Measurements from ENCODE around the gene WNK4.
"Not testable (repeated sequence)": the region's sequence is repeated elsewhere in the genome, so short reads cannot be mapped to it uniquely, and the experiment has no call there.

WNK4 gene

DNA sequence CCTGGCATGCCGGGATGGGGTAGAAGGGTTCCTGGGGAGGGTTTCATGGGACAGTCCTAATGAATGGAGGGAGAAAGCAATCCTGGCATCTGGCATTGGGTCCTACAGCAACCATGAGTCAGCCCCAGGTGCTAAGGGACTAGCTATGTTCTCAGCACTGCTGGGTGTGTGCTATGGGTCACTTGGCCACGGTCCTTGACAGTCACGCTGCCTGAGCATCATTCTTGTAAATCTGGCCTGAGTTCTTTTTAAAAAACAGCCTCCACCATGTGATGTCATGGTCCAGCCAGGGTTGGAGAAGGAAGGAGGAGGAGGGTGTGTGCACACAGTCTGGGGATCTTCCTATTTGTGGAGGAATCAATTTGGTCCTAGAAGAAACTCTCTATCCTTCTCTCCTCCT is 25.6 kb upstream of the WNK4 start:
- H3K4me1 ChIP-seq (ENCODE audit: control insufficient read depth, low read depth, low read length): no peaks in the 10 kb centered on the region
- no peaks in the 10 kb centered on the region for H3K9me3 ChIP-seq (ENCODE audit: control insufficient read depth, low read depth, low read length)
- H3K9ac ChIP-seq (ENCODE audit: low read length): no peak overlapping the region
- no peak overlapping the region for H3K4me3 ChIP-seq (ENCODE audit: low read length)
- H3K36me3 ChIP-seq (ENCODE audit: control insufficient read depth, low read depth, low read length): no peaks in the 10 kb centered on the region
- H3K27ac ChIP-seq (ENCODE audit: low read length): no peak overlapping the region
- H3K27me3 ChIP-seq (ENCODE audit: control insufficient read depth, insufficient read depth, low read length): peaks cover 5% of the 10 kb centered on the region

DNA sequence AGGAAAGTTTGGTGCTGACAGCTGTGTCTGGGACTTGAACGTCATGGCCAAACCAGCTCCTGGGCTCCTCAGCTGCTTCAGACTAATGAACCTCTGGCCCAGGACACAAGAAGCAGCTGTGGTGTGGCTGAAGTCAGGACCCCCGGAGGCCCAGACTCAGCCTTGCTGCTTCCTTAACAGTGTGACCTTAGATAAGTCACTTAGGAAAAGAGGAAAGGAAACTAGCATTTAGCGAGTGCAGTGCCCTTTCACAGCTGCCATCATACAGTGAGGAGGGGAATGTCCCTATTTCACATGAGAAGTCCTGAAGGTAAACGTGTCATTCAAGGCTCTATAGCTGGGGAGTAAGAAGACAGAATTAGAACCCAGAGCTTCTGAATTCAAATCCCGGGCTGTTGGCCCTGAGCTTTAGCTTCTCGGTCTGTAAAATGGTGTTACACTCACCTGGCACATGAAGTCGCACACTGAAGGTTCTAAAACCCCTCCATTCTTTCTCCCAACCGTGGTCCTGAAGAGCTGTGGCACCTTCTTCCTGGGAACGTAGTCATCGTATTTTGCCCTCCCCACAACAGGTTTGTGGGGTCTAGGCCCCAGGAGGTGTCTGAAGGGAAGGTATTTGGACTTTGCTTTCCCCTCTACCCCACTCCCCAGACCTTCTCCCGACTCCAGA is 20.3 kb upstream of the WNK4 start:
- H3K4me3 ChIP-seq (ENCODE audit: low read length): peak overlapping the region; percentile 69
- no peak overlapping the region for H3K9ac ChIP-seq (ENCODE audit: low read length)
- no peaks in the 10 kb centered on the region for H3K36me3 ChIP-seq (ENCODE audit: control insufficient read depth, low read depth, low read length)
- H3K4me1 ChIP-seq (ENCODE audit: control insufficient read depth, low read depth, low read length): peaks cover 14% of the 10 kb centered on the region
- no peaks in the 10 kb centered on the region for H3K9me3 ChIP-seq (ENCODE audit: control insufficient read depth, low read depth, low read length)
- H3K27me3 ChIP-seq (ENCODE audit: control insufficient read depth, insufficient read depth, low read length): peaks cover 30% of the 10 kb centered on the region
- H3K27ac ChIP-seq (ENCODE audit: low read length): no peak overlapping the region

DNA sequence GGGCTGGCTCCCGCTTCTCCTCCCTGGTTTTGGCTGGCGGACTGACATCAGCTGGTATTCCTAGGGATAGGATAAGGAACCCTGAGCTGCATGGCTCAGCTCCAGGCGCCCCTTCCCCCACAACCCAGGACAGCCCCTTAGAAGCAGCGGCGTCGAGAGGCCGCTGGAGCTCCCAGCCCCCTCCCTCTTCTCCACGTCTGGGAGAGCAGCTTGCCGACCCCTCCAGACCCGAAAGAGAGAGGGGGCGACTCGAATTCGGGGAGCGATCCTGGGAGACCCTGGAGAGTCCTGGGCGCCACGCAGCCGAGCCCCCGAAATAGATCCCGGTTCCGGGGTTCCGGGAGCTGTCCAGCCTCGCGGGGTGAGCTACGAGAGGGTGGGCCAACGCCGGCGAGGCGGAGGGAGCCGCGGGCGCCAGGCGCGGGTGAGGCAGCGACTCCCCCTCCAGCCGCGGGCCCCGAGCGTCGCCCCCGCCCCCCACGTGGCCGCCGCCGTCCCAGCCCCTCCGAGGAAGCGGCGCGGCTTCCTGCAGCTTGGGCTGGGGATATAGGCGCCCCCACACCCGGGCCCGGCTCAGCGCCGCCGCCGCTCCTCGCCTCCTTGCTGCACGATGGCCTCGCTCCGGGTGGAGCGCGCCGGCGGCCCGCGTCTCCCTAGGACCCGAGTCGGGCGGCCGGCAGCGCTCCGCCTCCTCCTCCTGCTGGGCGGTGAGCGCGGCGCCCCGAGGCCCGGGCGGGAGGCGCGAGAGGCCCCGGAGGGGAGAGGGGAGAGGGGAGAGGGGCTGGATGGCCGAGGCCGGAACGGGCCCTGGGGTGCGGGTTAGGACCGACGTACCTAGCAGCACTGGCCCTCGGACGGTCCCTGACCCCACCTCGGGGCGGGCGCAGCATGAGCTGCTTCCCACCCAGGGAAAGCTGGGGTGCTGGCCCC is 19.5 kb upstream of the WNK4 start, which contains the start of gene RAMP2:
Gene RAMP2, plus strand, starts transcription at position 576 of the 930 bp plus-strand sequence. Its CDS starts 35 bp downstream, at position 611.
- no peaks in the 10 kb centered on the region for H3K36me3 ChIP-seq (ENCODE audit: control insufficient read depth, low read depth, low read length)
- peak within 1 kb of the TSS; percentile 69 for H3K4me3 ChIP-seq (ENCODE audit: low read length)
- no peaks in the 10 kb centered on the region for H3K9me3 ChIP-seq (ENCODE audit: control insufficient read depth, low read depth, low read length)
- H3K4me1 ChIP-seq (ENCODE audit: control insufficient read depth, low read depth, low read length): peaks cover 14% of the 10 kb centered on the region
- H3K27me3 ChIP-seq (ENCODE audit: control insufficient read depth, insufficient read depth, low read length): peaks cover 30% of the 10 kb centered on the region
- no peak within 1 kb of the TSS for H3K27ac ChIP-seq (ENCODE audit: low read length)
- no peak within 1 kb of the TSS for H3K9ac ChIP-seq (ENCODE audit: low read length)

DNA sequence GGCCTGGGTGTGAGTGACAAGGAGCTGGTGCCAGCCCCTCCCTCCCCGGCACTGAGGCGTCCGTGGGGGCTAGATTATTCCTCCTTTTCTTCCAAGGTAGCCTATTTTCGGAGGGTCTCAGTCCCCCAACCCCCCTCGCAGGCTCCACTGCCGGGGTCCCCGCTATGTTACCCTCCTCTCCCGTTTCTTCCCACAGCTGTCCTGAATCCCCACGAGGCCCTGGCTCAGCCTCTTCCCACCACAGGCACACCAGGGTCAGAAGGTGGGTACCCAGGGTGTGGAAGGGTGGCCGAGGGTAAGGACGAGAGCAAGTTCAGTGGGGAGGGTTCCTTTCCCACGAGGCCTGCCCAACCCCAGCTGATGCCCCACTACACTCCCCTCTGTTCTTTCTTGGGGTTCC is 18.8 kb upstream of the WNK4 start:
- Histone ChIP-seq H3K9ac (ENCODE audit: low read length) (no peak overlapping the region), H3K27ac (ENCODE audit: low read length) (no peak overlapping the region), H3K9me3 (ENCODE audit: control insufficient read depth, low read depth, low read length) (no peaks in the 10 kb centered on the region), H3K27me3 (ENCODE audit: control insufficient read depth, insufficient read depth, low read length) (peaks cover 30% of the 10 kb centered on the region), H3K36me3 (ENCODE audit: control insufficient read depth, low read depth, low read length) (no peaks in the 10 kb centered on the region), H3K4me3 (ENCODE audit: low read length) (peak overlapping the region; percentile 69), H3K4me1 (ENCODE audit: control insufficient read depth, low read depth, low read length) (peaks cover 14% of the 10 kb centered on the region)

DNA sequence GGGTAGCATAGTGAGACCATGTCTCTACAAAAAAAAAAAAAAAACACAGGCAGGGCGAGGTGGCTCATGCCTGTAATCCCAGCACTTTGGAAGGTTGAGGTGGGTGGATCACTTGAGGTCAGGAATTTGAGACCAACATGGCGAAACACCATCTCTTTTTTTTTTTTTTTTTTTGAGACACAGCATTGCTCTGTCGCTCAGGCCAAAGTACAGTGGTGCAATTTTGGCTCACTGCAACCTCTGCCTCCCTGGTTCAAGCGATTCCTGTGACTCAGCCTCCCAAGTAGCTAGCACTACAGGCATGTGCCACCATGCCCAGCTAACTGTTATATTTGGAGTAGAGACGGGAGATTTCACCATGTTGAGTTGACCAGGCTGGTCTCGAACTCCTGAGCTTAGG is 14.3 kb upstream of the WNK4 start:
- peaks cover 9% of the 10 kb centered on the region for H3K4me1 ChIP-seq (ENCODE audit: control insufficient read depth, low read depth, low read length)
- no peak overlapping the region for H3K9ac ChIP-seq (ENCODE audit: low read length)
- H3K36me3 ChIP-seq (ENCODE audit: control insufficient read depth, low read depth, low read length): no peaks in the 10 kb centered on the region
- H3K4me3 ChIP-seq (ENCODE audit: low read length): no peak overlapping the region
- H3K27me3 ChIP-seq (ENCODE audit: control insufficient read depth, insufficient read depth, low read length): peaks cover 14% of the 10 kb centered on the region
- H3K27ac ChIP-seq (ENCODE audit: low read length): no peak overlapping the region
- H3K9me3 ChIP-seq (ENCODE audit: control insufficient read depth, low read depth, low read length): no peaks in the 10 kb centered on the region

DNA sequence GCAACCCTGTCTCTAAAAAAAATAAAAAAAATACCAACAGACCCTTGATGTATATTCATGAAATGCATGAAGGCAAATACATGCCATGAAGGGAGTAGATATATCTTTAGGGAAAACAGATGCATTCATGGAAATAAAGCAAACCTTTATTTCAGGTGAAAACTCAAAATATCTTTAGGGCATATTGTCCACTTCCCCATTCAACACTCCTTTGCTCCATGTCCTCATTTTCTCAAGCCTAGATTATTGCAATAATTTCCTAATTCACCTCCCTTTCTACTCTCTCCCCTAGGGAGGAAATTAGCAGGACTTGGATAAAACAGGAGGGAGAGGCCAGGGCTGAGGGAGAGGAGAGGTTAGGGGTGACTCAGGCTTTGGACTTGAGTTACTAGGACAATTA is 12.9 kb upstream of the WNK4 start:
- no peak overlapping the region for H3K27ac ChIP-seq (ENCODE audit: low read length)
- no peak overlapping the region for H3K4me3 ChIP-seq (ENCODE audit: low read length)
- peaks cover under 1% of the 10 kb centered on the region for H3K27me3 ChIP-seq (ENCODE audit: control insufficient read depth, insufficient read depth, low read length)
- no peak overlapping the region for H3K9ac ChIP-seq (ENCODE audit: low read length)
- no peaks in the 10 kb centered on the region for H3K36me3 ChIP-seq (ENCODE audit: control insufficient read depth, low read depth, low read length)
- peaks cover 9% of the 10 kb centered on the region for H3K4me1 ChIP-seq (ENCODE audit: control insufficient read depth, low read depth, low read length)
- no peaks in the 10 kb centered on the region for H3K9me3 ChIP-seq (ENCODE audit: control insufficient read depth, low read depth, low read length)

DNA sequence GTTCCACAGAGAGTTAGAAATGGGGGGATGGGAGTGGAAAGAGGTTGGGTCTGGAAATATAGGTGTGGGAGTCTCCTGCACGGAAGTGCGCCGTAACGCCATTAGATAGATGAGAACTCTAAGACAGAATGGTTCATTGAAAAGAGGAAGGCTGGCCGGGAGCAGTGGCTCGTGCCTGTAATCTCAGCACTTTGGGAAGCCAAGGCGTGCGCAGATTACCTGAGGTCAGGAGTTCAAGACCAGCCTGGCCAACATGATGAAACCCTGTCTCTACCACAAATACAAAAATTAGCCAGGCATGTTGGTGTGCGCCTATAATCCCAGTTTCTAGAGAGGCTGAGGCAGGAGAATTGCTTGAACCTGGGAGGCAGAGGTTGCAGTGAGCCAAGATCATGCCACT is 12.4 kb upstream of the WNK4 start:
- H3K4me1 ChIP-seq (ENCODE audit: control insufficient read depth, low read depth, low read length); H3K27ac ChIP-seq (ENCODE audit: low read length); H3K4me3 ChIP-seq (ENCODE audit: low read length); H3K9me3 ChIP-seq (ENCODE audit: control insufficient read depth, low read depth, low read length); H3K27me3 ChIP-seq (ENCODE audit: control insufficient read depth, insufficient read depth, low read length); H3K36me3 ChIP-seq (ENCODE audit: control insufficient read depth, low read depth, low read length); H3K9ac ChIP-seq (ENCODE audit: low read length): not testable (repeated sequence)

DNA sequence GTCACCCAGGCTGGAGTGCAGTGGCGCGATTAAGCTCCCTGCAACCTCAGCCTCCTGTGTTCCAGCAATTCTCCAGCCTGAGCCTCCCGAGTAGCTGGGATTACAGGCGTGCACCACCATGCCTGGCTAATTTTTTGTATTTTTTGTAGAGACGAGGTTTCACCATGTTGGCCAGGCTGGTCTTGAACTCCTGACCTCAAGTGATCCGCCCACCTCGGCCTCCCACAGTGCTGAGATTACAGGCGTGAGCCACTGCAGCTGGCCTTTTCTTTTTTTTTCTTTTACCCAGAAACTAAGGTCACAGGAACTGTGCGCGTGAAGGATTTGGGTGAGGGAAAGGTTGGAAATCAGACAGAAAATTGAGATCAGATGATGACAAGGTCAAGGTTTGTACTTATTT is 10.4 kb upstream of the WNK4 start:
- not testable (repeated sequence) for H3K4me3 ChIP-seq (ENCODE audit: low read length); H3K27ac ChIP-seq (ENCODE audit: low read length); H3K4me1 ChIP-seq (ENCODE audit: control insufficient read depth, low read depth, low read length); H3K9me3 ChIP-seq (ENCODE audit: control insufficient read depth, low read depth, low read length); H3K36me3 ChIP-seq (ENCODE audit: control insufficient read depth, low read depth, low read length); H3K27me3 ChIP-seq (ENCODE audit: control insufficient read depth, insufficient read depth, low read length); H3K9ac ChIP-seq (ENCODE audit: low read length)

DNA sequence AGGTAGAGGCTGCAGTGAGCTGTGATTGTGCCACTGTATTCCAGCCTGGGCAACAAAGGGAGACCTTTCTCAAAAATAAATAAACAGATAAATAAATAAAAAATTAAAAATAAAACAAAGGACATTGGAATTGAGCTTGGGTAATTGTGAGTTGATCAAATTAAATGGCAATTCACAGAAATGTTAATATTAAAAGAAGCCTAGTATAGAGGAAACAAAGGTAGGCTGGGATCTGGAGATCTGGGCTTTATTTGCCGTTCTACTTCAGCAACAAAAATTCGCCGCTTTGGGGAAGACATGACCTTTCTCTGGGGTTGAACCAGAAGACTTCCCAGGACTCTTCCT is 7.5 kb upstream of the WNK4 start:
- H3K9me3 ChIP-seq (ENCODE audit: control insufficient read depth, low read depth, low read length): no peaks in the 10 kb centered on the region
- H3K4me3 ChIP-seq (ENCODE audit: low read length): peak overlapping the region; percentile 83
- H3K27ac ChIP-seq (ENCODE audit: low read length): no peak overlapping the region
- no peaks in the 10 kb centered on the region for H3K27me3 ChIP-seq (ENCODE audit: control insufficient read depth, insufficient read depth, low read length)
- H3K36me3 ChIP-seq (ENCODE audit: control insufficient read depth, low read depth, low read length): peaks cover 10% of the 10 kb centered on the region
- no peaks in the 10 kb centered on the region for H3K4me1 ChIP-seq (ENCODE audit: control insufficient read depth, low read depth, low read length)
- H3K9ac ChIP-seq (ENCODE audit: low read length): peak overlapping the region; percentile 77

DNA sequence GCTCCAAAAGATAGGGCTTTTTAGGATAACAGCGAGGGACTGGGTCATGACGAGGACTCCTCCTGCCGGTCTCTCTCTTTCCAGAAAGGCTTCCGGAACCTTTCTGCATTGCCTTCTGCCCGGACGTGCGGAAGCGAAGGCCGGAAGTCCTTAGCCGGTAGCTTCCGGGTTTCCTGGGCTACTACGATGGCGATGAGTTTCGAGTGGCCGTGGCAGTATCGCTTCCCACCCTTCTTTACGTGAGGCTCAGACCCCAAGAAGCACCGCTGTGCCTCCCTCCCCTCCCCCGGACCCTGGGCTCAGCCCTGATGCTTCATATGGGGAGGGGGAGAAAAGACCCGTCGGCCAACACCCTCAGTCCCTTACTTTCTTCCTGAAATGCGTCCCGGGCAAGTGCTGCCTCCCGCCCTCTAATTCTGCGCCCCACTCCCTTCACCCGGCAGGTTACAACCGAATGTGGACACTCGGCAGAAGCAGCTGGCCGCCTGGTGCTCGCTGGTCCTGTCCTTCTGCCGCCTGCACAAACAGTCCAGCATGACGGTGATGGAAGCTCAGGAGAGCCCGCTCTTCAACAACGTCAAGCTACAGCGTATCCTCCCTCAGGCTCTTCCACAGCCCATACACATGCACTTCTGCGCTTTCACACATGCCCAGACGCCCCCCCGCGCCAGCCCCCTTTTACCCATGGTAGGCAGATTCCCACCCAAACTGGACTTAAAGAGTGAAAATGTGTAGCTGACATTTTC is 6.9 kb upstream of the WNK4 start, which contains the start of gene VPS25:
Gene VPS25, plus strand, starts transcription at position 160 of the 746 bp plus-strand sequence. Its CDS starts 27 bp downstream, at position 187.
- H3K36me3 ChIP-seq (ENCODE audit: control insufficient read depth, low read depth, low read length): peaks cover 10% of the 10 kb centered on the region
- H3K9ac ChIP-seq (ENCODE audit: low read length): peak within 1 kb of the TSS; percentile 77
- H3K4me3 ChIP-seq (ENCODE audit: low read length): peak within 1 kb of the TSS; percentile 83
- H3K27me3 ChIP-seq (ENCODE audit: control insufficient read depth, insufficient read depth, low read length): no peaks in the 10 kb centered on the region
- no peak within 1 kb of the TSS for H3K27ac ChIP-seq (ENCODE audit: low read length)
- H3K9me3 ChIP-seq (ENCODE audit: control insufficient read depth, low read depth, low read length): no peaks in the 10 kb centered on the region
- H3K4me1 ChIP-seq (ENCODE audit: control insufficient read depth, low read depth, low read length): no peaks in the 10 kb centered on the region

DNA sequence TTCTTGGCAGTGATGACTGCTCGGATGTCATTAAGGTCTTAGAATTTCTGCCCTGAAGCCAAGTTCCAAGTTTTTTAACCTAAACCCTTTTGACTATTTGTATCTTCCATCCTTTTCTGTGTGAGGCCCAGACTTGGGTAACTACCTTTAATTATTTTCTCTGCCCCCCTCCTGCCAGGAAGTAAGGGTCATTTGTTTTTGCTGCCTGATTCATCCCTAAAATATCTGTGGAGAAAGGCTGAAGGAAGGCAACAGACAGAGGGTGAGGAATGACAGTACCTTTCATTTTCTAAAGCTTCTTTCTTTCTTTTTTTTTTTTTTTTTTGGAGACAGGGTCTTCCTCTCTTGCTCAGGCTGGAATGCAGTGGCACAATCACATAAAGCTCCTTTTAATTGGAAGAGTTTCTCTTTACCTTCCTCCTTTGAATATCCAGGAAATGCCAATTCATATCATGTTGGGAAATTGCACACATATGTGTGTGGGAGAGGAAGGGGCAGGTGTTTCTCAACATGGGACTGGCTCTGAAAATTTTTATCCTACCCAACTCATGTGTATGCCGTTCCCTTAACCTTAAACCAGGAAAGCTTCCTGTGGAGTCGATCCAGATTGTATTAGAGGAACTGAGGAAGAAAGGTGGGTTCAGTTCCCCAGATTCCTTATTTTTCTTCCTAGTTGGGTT is 6.2 kb upstream of the WNK4 start:
- peak overlapping the region; percentile 77 for H3K9ac ChIP-seq (ENCODE audit: low read length)
- no peaks in the 10 kb centered on the region for H3K27me3 ChIP-seq (ENCODE audit: control insufficient read depth, insufficient read depth, low read length)
- H3K4me3 ChIP-seq (ENCODE audit: low read length): peak overlapping the region; percentile 83
- no peaks in the 10 kb centered on the region for H3K9me3 ChIP-seq (ENCODE audit: control insufficient read depth, low read depth, low read length)
- no peak overlapping the region for H3K27ac ChIP-seq (ENCODE audit: low read length)
- H3K36me3 ChIP-seq (ENCODE audit: control insufficient read depth, low read depth, low read length): peaks cover 16% of the 10 kb centered on the region
- H3K4me1 ChIP-seq (ENCODE audit: control insufficient read depth, low read depth, low read length): no peaks in the 10 kb centered on the region

Data from iPS-18a (cell line).